ENCODE results near the gene ALAD. TPM values are rescaled to one million over a fixed set of nuclear protein-coding genes. Genes with fewer than 3 reads are reported as not detected.

The ALAD gene
- total RNA-seq, 4 donors from 2014 or later: 17.3 to 34.2 (median 17.9) TPM

- H3K9me3 ChIP-seq: no peaks in the 10 kb centered on the region
- peaks cover 0 to 9% of the 10 kb centered on the region in 2 donors for H3K36me3 ChIP-seq
- no peaks in the 10 kb centered on the region for H3K27me3 ChIP-seq
- H3K4me1 ChIP-seq: peaks cover 0 to 26% (median 15%) of the 10 kb centered on the region in 3 donors
- H3K27ac ChIP-seq: no peak overlapping the region
- no peak for TF ChIP-seq CTCF (IDR thresholded peaks at IDR 0.05)
- no peak for TF ChIP-seq POLR2A (IDR thresholded peaks at IDR 0.05)
- TF ChIP-seq POLR2AphosphoS5 (IDR thresholded peaks at IDR 0.05): no peak
- TF ChIP-seq EP300 (IDR thresholded peaks at IDR 0.05): no peak
- 100% methylated on average over 2 of the region's 3 CpGs; no CpG with 5 or more reads in 1 of the 2 donors for whole genome bisulfite sequencing, 2 donors (ENCODE audit: low coverage in 1 of 2)
- H3K4me3 ChIP-seq: no peak overlapping the region
- no peak for ATAC-seq
Observed at GRCh38 chr9:113399646-113400200, 1.4 kb downstream of the ALAD start.

GRCh38 chr9:113398796-113399195 is 2.3 kb downstream of the ALAD start:
- Histone ChIP-seq H3K4me3 (no peak overlapping the region), H3K36me3 (peaks cover 0 to 17% of the 10 kb centered on the region in 2 donors), H3K4me1 (peaks cover 0 to 26% (median 15%) of the 10 kb centered on the region in 3 donors), H3K27ac (no peak overlapping the region), H3K27me3 (no peaks in the 10 kb centered on the region), H3K9me3 (no peaks in the 10 kb centered on the region)
- no peak for TF ChIP-seq POLR2A (IDR thresholded peaks at IDR 0.05)
- TF ChIP-seq EP300 (IDR thresholded peaks at IDR 0.05): no peak
- TF ChIP-seq POLR2AphosphoS5 (IDR thresholded peaks at IDR 0.05): no peak
- no peak for TF ChIP-seq CTCF (IDR thresholded peaks at IDR 0.05)
- WGBS, 2 donors (ENCODE audit: low coverage in 1 of 2): 86 to 100% methylated on average over 1 to 5 of the region's 5 CpGs
- ATAC-seq: no peak

DNA sequence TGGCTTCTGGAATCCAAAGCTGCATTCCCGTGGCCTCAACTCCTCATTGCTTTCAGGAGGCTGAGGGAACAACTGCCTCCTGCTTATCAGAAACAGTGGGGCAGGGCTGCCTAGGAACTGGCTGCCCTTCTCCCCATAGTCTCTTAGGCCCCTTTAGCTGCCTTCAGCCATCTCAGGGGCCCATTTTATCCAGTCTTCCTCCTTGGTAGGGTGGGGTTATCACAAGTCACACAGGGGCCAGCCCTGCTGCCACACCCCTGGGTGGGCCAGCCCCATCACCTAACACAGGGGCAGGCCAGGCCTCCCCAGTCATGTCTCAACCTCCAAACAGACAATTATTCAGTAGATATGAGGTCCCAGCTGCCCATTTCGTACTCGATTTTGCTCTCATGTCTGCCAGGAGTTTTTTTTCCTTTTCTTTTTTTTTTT is 3.9 kb downstream of the ALAD start:
- no peak for TF ChIP-seq CTCF (IDR thresholded peaks at IDR 0.05)
- TF ChIP-seq EP300 (IDR thresholded peaks at IDR 0.05): no peak
- TF ChIP-seq POLR2AphosphoS5 (IDR thresholded peaks at IDR 0.05): no peak
- no peak for TF ChIP-seq POLR2A (IDR thresholded peaks at IDR 0.05)
- Histone ChIP-seq H3K27me3 (no peaks in the 10 kb centered on the region), H3K9me3 (no peaks in the 10 kb centered on the region), H3K36me3 (peaks cover 0 to 33% of the 10 kb centered on the region in 2 donors), H3K27ac (no peak overlapping the region), H3K4me3 (no peak overlapping the region), H3K4me1 (peaks cover 0 to 26% (median 15%) of the 10 kb centered on the region in 3 donors)
- 67% methylated on average over 2 of the region's 3 CpGs; no CpG with 5 or more reads in 1 of the 2 donors for WGBS, 2 donors (ENCODE audit: low coverage in 1 of 2)
- ATAC-seq: no peak

DNA sequence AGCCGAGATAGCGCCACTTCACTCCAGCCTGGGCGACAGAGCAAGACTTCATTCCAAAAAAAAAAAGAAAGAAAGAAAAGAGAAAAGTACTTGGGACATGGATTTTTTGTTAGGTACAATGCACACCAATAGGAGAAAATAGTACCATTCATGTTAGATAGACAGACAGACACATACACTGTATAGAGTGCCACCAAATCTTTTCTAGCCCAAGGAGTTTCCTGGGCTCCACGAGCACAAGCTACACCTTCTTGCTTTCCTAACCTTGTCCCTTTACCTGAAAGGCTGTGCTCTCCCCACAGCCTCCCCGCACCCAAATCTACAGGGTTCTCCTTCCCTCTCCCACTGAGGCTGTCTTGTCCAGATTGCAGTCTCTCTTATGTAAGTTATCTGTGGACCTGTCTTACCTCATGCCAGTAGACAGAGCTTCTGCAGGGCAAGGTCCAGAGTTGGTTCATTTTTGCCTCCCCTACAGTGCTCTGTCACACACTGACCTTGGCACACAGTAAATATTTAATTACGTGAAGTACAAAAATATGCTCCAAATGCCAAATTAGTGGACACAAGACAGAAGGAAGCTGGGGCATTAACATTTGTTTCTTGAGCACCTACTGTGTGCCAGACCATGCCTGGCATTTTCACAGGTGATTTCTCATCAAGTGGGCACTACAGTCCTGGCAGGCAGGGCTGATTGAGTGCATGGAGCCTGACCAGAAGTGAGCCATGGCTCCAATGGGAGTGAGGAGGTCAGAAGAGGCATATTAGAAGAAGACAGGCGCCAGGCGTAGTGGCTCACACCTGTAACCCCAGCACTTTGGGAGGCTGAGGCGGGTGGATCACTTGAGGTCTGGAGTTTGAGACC is 5.9 kb downstream of the ALAD start:
- WGBS, 2 donors (ENCODE audit: low coverage in 1 of 2): 92 to 95% methylated on average over 5 to 7 of the region's 9 CpGs
- no peak overlapping the region for H3K4me3 ChIP-seq
- H3K4me1 ChIP-seq: peaks cover 0 to 11% (median 7%) of the 10 kb centered on the region in 3 donors
- no peaks in the 10 kb centered on the region for H3K27me3 ChIP-seq
- TF ChIP-seq EP300 (IDR thresholded peaks at IDR 0.05): no peak
- no peak for TF ChIP-seq CTCF (IDR thresholded peaks at IDR 0.05)
- TF ChIP-seq POLR2A (IDR thresholded peaks at IDR 0.05): no peak
- no peak for TF ChIP-seq POLR2AphosphoS5 (IDR thresholded peaks at IDR 0.05)
- H3K36me3 ChIP-seq: peaks cover 0 to 53% of the 10 kb centered on the region in 2 donors
- ATAC-seq: no peak
- no peak overlapping the region for H3K27ac ChIP-seq
- H3K9me3 ChIP-seq: no peaks in the 10 kb centered on the region

Data from gastroesophageal sphincter (tissue), 4 donors.